Measurements from ENCODE around the gene DCLK1.

DNA sequence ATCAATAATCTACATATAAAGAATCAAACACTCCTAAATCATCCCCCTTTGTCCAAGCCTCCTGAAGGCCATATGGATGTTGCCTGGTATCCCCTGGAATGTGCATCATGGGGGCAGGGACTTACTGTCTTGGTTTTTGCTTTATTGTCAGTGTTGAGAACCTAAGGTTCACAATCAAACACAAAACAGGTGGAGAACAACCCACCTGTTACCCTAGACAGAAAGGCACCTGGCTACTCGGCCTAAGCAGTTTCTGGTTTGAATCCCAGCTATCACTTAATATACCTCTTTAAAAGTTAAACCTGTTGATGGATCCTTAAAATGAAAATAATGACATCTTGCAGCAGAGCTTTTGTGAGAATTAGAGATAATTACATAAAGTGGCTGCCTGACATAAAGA lies 68.9 kb downstream of the DCLK1 start:
- TF ChIP-seq, protein P1, sequence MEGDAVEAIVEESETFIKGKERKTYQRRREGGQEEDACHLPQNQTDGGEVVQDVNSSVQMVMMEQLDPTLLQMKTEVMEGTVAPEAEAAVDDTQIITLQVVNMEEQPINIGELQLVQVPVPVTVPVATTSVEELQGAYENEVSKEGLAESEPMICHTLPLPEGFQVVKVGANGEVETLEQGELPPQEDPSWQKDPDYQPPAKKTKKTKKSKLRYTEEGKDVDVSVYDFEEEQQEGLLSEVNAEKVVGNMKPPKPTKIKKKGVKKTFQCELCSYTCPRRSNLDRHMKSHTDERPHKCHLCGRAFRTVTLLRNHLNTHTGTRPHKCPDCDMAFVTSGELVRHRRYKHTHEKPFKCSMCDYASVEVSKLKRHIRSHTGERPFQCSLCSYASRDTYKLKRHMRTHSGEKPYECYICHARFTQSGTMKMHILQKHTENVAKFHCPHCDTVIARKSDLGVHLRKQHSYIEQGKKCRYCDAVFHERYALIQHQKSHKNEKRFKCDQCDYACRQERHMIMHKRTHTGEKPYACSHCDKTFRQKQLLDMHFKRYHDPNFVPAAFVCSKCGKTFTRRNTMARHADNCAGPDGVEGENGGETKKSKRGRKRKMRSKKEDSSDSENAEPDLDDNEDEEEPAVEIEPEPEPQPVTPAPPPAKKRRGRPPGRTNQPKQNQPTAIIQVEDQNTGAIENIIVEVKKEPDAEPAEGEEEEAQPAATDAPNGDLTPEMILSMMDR (IDR thresholded peaks at IDR 0.05): no peak
- TF ChIP-seq POLR2A (IDR thresholded peaks at IDR 0.05) (no peak), POLR2AphosphoS5 (IDR thresholded peaks at IDR 0.05) (no peak)

All from prostate gland (tissue), 2 donors.